NB4 (cell line): Measurements from ENCODE around the gene MAPK13.

Experiments
- DNase-seq: peaks from one replicate; pipeline ENCODE4 v3.0.0; 2010; ENCODE audit warnings: low read depth
- H3K4me3 ChIP-seq: one replicate; pipeline ENCODE4 v1.5.1; 2011; ENCODE audit warnings: mild to moderate bottlenecking, low read depth, low read length, moderate library complexity
- MYC ChIP-seq: IDR thresholded peaks from 2 replicates; pipeline ENCODE4 v1.6.1; 2011; ENCODE audit warnings: low read depth, low read length
- POLR2A ChIP-seq: IDR thresholded peaks from 2 replicates; pipeline ENCODE4 v1.6.1; 2011; ENCODE audit warnings: mild to moderate bottlenecking; ENCODE audit not compliant: insufficient read length; ENCODE audit errors: extremely low read depth
- TF ChIP-seq, protein P1 (sequence below): IDR thresholded peaks from 2 replicates; pipeline ENCODE4 v1.6.1; 2011; ENCODE audit warnings: low read depth, low read length
- TF ChIP-seq, protein P2 (sequence below): IDR thresholded peaks from one replicate; pipeline ENCODE4 v1.5.1; 2012; ENCODE audit warnings: low read depth, low read length

The MAPK13 gene

DNA sequence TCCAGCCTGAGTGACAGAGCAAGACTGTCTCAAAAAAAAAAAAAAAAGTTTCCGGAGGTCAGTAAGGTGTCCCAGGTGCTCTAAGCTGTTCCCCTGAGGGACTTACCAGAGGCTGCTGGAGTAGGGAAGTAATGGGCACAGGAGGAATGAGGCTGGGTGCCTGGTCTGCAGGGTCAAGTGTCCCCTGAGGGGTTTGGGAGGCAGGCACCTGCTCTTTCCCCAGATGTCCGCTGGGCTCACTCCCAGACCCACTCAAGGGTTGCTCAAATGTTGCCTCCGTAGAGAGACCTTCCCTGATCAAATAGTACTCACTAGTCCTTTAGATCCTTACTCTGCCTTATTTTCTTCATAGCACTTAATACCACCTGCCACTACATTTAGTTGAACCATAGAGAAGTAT, 5.4 kb upstream of the MAPK13 start:
- no peak for DNase-seq
- TF ChIP-seq, protein P1, sequence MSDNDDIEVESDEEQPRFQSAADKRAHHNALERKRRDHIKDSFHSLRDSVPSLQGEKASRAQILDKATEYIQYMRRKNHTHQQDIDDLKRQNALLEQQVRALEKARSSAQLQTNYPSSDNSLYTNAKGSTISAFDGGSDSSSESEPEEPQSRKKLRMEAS = no peak
- TF ChIP-seq POLR2A = no peak
- TF ChIP-seq MYC = no peak
- TF ChIP-seq, protein P2, sequence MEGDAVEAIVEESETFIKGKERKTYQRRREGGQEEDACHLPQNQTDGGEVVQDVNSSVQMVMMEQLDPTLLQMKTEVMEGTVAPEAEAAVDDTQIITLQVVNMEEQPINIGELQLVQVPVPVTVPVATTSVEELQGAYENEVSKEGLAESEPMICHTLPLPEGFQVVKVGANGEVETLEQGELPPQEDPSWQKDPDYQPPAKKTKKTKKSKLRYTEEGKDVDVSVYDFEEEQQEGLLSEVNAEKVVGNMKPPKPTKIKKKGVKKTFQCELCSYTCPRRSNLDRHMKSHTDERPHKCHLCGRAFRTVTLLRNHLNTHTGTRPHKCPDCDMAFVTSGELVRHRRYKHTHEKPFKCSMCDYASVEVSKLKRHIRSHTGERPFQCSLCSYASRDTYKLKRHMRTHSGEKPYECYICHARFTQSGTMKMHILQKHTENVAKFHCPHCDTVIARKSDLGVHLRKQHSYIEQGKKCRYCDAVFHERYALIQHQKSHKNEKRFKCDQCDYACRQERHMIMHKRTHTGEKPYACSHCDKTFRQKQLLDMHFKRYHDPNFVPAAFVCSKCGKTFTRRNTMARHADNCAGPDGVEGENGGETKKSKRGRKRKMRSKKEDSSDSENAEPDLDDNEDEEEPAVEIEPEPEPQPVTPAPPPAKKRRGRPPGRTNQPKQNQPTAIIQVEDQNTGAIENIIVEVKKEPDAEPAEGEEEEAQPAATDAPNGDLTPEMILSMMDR = no peak
- H3K4me3 ChIP-seq = no peak overlapping the region

DNA sequence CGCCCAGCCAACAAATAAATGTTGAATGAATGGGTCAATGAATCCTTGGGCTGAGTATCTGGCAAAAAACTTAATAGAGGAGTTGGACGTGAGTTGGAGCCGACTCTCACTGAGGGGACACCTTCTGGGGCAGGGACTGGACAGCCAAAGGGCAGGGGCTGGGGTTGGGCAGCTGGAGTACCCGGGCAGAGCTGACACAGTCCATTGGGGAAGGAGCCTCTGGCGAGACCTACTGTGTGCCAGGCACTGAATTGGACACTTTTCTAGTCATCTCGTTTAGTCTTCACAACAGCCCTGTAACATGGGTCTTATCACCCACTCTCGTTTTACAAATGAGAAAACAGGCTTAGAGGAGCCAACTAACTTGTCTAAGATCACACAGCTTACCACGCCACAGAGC, 4.7 kb upstream of the MAPK13 start:
- DNase-seq = no peak
- no peak overlapping the region for H3K4me3 ChIP-seq
- TF ChIP-seq MYC = no peak
- TF ChIP-seq, protein P2 = no peak
- no peak for TF ChIP-seq POLR2A
- TF ChIP-seq, protein P1 = no peak

DNA sequence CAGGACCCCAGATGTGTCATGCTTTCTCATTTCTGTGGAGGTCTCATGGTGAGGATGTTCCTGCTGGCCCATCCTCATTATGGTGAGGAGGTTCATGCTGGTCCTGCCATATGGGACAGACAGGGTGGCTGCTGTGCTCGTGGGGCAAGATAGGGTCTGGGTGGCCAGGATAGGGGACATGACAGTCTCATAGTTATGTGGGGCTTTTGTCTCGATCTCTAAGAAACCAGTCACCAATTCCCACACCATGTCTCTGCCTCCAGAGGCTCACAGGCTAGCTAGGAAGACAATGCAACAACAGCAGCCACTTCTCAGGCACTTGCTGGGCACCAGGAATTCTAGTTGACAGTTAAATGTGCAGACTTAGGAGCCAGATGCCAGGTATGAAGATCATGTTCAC, 4.2 kb upstream of the MAPK13 start:
- H3K4me3 ChIP-seq = no peak overlapping the region
- TF ChIP-seq, protein P1 = no peak
- no peak for TF ChIP-seq POLR2A
- TF ChIP-seq, protein P2 = no peak
- no peak for TF ChIP-seq MYC
- no peak for DNase-seq

DNA sequence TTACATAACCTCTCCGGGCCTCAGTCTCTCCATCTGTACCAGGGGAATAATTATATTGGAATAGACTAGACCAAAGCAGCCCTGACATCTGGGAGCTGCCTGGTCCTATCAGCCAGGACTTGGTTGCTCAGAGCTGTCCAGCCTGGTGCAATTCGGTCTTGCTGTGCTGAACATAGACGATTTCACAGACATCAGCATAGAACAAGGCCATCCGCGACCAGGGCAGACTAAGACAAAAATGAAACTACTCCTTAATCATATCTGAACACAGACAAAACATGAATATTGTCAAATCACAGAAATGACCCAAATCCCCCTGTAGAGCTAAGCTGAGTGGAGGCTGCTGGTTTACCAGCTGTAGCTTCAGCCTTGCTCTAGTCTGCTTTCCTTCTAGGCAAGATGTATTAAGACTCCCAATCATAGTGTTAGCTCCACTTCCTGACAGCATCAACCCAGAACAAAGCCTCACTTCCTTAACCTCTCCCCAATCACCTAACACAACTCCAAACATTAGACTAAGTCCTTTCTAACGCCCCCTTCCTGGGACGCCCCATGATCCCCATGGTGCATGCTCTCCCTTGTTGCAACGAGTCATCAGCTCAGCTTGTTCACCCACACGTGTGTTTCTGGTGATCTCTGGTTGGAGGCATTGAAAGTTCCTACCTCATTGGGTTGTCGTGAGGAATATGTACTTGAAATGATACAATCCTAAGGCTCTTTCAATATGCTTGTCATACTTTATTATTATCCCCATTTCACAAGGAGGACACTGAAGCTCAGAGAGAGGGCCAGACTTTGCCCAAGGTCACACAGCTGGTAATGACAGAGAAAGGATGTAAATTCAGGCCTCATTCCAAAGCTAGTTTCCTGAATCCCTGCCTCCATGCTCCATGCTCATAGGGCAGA, 3.5 kb upstream of the MAPK13 start:
- no peak for TF ChIP-seq MYC
- TF ChIP-seq, protein P2 = no peak
- TF ChIP-seq, protein P1 = peak; percentile 25; the same call in 1 of the 2 replicates
- TF ChIP-seq POLR2A = no peak
- H3K4me3 ChIP-seq = no peak overlapping the region
- peak; percentile 64 for DNase-seq

DNA sequence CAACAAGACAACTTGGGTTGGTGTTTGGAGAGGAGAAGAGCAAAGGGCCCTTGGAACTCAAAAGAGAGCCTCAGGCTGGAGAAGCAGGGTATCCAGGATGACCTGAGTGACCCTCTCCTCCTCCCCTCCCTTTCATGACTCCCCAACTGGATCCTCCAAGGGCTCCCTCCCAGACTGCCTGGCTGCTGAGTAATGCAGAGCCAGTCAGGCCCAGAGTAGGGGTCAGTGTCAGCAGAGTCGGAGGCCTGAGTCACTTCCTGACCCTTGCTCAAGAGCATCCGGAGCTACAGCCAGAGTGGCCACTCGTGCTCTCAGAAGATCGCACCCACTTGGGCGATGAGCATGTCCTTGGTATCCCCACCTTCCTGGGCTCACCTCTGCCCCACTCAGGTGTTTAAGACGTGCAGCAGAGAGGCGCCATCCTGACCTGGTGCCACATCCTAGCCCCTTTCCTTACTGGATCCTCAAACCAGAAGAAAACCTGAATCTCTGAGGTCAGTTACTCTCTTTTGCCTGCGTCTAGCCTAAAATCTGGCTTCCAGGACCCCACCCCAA, 2.8 kb upstream of the MAPK13 start:
- H3K4me3 ChIP-seq = no peak overlapping the region
- TF ChIP-seq, protein P1 = no peak
- TF ChIP-seq, protein P2 = no peak
- TF ChIP-seq MYC = no peak
- no peak for TF ChIP-seq POLR2A
- DNase-seq = peak; percentile 75
